ENCODE measurements around the gene TADA2B.

TADA2B gene

DNA sequence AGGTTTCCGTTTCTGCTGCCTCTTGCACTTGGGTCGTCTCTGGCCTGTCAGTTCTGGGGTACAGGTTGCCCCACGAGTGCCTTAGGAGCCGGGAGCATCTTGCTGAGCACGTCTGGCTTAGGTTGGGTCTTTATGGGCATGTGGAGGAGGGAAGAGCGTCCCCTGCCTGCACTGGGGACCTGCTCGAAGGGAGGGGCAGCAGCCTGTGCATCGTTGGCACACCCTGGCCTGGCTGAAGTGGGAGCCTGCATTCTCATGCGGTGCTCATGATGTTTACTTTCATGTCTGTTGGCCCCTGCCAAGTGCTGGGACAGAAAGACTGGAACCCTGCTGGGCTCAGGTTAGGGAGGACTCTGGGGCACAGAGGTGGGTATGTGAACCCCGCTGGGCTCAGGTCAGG, 23.8 kb upstream of the TADA2B start:
- FAIRE-seq, result no peak

DNA sequence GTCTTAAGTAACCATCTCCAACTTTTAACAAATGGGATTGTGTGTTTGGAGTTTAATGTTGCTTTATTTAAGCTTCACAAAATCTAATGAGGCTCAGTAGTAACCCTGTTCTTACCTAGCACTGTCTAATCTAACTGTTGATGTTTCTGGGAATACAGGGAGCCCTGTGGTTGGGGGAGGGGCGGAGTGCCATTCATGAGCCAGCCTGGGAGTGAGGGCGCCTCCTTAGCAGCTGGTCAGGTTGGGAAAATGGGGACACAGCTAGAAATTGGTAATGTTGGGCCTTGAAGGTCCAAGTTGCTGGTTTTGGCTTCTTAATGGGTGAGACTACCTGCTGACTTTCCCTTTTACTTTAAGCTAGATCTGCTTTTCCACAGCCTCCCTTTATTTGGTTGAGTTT, 22.9 kb upstream of the TADA2B start:
- no peak for FAIRE-seq

DNA sequence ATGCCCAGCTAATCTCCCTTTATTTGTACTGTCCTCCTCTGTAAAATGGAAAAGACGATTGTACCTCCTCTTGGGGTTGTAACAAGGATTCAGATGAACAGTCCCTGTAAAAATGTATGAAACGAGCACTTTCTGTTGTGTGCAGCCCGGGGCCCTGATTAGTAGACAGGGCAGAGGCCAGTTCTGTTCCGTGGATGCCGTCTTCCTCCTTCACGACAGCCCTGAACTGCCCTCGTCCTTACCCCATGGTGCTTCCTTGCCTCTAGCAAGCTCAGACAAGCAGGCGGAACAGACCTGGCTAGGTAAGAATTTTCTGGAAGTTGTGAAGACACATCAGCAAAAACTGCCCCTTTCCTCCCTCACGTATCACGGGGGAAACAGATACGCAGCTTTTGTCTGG, 22.3 kb upstream of the TADA2B start:
- FAIRE-seq, result no peak

DNA sequence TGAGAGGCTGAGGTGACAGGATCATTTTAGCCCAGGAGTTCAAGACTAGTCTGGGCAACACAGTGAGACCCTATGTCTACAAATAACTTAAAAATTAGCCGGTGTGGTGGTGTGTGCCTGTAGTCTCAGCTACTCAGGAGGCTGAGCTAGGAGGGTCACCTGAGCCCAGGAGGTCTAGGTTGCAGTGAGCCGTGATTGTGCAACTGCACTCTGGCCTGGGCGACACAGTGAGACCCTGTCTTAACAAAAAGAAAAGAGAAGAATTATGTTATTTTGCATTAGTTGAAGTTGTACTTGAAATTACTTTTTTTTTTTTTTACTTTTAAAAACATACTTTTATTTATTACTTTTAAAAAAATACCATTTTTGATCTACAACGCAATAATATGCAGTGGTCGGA, 21.8 kb upstream of the TADA2B start:
- FAIRE-seq, result no peak

DNA sequence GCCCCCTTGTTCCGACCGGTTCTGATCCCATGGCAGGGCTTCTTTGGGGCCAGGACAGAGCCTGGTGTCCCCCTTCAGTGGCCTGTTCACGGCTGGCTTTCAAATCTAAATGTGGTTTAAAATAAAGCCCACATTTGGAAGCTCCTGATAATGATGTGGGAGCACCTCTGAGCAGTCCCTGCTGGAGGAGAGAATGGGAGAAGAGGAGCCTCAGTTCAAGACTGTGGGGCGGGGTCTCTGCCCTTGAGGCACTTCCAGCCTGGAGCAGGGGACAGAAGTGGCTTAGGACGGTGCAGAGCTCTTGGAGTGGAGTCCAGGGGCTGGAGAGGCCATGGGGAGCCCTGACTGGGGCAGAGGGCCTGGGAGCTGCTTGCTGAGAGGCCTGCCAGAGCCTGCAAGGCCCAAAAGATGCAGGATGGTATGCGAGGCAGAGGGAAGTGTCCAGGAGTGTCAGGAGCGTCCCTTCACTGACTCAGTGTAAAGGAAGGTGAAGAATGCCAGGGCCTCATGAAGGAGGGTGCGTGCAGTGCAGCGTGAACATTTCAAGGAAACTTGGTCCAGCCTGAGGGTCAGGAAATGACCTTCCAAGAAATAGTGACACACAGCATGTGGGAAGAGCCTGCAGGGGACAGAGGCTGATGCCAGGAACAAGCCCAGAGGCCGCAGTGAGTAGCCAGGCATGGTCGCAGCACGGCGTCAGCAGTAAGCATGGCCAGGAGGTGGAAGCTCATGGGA, 21.1 kb upstream of the TADA2B start:
- no peak for FAIRE-seq

DNA sequence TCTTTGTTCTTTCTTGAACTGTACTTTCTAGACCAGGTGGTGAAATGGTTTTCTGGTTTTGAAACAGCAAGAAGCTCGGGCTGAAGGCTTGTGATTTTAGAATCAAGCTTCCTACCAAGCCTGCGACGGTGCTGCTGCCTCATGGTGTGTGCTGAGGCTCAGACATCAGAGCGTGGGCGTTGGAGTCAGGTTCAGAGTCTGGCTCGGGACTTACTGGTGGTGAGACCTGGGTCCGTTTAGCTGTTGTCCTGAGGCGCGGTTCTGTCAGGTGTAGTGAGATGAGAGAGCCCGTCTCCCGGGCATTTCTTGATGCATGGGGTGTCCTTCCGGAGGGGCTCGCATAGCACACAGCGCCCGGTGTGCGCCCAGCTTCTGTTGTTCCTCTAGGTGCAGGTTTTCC, 19.7 kb upstream of the TADA2B start:
- no peak for FAIRE-seq

DNA sequence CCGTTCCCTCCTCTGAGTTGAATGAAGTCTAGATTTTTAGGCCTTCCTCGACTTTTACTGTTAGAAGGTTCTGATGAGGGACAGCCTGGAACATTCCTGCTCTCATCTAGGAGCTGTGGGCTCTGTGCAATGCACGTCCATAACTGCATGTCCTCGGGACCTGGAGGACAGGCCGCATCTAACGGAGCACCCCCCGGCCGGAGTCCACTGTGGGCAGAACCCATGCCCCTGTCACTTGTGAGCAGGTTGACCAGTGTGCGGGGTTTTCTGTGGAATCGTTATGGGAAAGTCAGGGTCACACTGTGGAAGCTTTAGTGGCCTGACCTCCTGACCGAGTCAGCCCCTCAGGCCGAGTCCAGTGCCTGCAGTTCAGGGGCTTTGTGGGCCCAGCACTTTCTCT, 19.3 kb upstream of the TADA2B start:
- FAIRE-seq, result no peak

DNA sequence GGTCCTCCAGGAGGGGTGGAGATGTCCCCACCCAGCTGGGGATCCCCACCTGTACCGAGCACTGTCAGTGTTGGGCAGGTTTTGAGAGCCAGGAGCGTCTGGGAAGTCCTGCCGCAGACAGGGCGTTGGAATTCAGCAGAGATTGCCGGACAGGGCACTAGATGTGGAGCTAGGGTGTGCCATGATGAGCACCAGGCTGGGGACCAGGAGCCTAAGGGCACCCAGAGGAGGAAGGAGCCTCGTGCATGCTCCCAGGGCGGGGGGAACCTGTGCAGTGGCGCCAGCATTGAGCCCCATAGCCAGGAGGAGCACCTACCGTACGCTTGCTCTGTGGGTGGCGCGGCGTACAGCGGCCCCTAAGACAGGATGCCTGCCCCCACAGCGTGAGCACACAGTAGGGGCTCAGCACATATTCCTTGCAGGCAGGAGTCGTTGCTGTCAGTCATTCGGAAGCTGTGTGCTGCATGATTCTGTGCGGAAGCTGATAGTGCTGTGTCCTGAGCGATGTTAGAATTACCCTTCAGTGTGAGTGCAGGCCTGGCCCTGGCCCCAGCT, 18.8 kb upstream of the TADA2B start:
- no peak for FAIRE-seq

DNA sequence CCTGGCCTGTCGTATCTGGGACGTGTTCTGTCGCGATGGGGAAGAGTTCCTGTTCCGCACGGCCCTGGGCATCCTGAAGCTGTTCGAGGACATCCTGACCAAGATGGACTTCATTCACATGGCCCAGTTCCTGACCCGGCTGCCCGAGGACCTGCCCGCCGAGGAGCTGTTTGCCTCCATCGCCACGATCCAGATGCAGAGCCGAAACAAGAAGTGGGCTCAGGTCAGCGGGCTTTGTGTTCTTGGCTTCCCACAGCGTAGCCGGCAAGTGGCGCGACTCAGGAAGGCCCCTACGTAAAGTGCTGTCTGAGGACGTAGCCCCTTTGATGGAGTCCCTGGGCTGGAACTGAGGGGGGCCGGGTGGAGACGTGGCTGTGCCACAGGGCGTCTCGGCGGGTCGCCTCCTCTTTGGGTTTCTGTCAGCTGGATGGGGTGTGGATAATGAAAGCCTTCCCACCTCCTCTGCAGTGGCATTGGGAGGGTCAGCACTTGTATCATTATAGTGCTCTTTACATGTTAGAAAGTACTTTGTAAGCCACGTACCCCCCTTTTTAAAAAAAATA, 18.1 kb upstream of the TADA2B start:
- FAIRE-seq, result no peak

DNA sequence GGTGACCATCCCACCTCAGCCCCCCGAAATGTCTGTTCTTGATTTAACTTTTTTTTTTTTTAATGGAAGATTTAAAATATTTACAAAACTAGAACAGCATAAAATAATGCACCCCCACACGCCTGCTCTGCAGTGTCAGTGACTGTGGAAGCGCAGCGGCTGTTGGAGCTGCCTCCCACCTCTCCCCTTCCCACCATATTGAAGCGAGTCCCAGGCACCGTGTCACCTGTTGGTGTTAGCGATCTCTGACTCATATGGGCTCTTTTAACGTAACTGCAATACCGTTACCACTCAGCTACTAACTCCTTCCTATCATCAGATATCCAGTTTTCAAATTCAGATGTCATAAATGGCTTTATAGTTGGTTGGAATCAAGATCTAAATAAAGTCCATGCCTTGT, 17.1 kb upstream of the TADA2B start:
- FAIRE-seq, result no peak

DNA sequence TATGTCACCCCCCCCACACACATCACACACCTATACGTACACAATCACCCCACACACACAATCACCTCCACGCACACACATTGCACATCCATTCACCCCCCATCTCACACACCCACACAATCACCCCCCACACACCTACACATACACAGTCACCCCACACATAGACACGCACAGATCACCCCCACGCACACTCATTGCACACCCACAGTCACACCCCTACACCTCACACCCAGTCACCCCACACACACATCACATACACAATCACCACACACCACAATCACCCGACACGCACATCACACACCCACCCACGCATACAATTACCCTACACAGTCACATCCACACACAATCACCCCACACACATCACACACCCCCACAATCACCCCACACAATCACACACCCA, 15.9 kb upstream of the TADA2B start:
- no peak for FAIRE-seq

DNA sequence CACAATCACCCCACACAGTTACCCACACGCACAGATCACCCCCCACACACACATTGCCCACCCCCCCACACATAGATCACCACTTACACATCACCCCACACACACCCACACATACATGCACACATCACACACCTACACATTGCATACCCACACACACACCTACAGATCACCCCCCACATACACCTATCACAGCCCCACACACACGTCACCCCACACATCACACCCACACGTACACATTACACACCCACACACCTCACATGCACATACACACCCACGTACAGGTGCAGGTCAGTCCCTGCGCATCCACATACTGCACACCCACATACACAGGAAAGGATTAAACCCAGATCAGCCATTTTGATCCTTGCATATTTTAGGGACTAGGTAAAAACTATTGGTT, 15.3 kb upstream of the TADA2B start:
- FAIRE-seq, result no peak

DNA sequence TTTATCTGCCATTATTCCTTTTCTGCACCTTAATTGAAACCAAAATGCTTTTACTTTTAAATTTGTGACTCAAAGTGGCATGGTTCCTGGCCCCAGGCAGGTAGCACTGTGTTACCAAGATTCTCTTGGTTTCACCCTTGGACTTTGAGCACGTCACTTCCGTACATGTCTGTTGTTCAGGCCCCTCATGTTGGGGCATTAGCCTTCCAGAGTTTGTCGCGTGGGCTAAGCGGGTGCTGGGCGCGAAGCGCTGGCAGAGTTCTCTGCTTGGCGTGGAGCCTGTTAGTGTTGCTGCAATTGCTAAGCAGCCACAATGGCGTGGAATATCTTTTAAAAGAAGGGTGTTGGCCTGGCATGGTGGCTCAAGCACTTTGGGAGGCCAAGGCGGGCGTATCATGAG, 14.0 kb upstream of the TADA2B start:
- FAIRE-seq, result no peak

DNA sequence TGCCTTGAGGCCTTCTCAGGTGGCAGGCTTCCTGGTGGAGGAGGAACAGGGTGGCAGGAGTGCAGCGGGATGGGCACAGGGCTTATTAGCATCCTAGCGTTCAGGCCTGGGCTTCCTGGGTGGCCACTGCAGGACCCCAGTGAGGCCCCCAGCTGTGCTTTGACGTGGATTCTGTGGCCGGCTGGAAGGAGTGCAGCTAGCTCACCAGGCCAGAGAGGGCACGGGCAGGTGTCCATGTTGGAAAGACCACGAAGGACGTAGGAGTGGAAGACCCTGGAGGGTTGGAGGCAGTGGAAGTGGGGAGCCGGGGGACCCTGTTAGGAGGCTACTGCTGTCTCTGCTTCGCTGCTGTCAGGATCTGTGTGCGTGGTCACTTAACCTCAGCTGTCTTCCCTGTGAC, 13.3 kb upstream of the TADA2B start:
- FAIRE-seq, result no peak

DNA sequence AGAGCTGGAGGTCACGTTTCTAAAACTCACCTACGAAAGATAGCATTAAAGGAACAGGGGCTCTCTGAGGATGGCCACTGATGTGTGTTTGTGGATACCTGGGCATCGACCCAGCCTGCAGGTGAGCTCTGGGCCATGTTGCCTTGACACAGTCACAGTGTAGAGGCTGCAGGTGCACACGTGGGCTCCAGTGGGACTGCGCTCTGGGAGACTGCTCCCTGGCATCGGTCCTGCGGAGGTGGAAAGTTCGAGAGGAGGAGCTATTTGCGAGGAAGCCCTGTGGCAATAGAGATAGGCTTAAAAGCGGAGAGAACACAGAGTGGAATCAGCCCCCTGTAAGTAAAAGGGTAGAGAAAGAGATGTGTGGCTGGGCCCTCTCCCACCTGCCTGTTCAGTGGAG, 12.3 kb upstream of the TADA2B start:
- FAIRE-seq, result no peak

DNA sequence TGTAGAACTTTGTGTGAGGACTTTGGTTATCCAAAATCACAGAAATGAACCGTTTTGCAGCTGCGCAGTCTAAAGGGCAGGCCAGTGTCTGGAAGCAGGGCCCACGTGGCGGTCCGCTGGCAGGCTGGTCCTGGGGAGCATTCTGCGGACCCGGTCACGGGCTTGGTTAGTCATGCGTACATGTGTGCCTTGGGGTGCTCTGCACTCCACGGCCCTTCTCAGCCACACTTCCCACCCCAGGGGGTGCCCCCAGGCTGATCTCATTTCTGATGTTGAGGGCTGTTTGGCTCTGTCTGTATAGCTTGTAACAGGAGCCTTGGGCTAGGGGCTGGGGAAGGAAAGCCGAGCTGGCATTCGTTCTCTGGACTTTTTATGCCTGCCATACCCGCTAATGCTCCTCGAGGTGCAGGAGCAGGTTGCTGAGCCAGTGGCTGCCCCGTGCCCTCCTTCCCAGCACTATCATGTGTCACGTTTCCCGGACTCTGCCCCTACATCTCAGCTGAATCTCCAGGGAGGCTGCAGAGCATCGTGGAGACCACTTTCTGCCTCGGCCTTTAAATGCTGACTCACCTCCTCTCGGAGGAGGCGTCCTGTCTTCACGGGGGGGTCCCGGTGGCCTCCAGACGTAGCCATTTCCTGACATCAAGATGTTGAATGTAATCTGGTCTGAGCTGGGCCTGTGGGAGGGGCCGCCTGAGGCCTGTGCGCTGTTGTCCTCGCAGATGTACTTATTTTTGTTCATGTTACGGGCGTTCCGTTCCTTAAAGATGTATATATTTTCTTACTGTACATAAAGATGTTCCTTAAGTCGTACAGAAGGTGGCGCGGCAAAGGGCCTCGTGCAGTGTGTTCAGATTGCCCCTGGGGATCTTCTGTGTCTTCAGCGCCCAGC, 11.4 kb upstream of the TADA2B start:
- no peak for FAIRE-seq

DNA sequence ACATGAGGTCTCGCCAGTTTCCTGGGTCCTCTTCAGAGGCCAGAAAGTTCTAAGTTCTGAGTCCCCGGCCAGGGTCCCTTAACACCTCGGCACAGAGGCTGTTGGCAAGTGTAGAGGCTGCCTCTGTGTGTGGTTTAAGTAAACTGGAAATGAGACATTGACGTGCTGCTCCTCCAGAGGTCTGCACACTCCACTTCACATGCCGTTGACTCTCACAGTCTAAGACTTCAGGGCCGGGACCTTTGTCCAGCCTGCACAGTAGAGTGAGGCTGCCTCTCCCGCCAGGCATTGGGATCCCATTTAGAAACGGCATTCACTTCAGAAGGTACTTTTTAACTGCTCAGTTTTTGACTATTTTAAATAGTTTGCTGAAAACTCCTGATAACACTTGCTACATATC, 10.6 kb upstream of the TADA2B start:
- no peak for FAIRE-seq

DNA sequence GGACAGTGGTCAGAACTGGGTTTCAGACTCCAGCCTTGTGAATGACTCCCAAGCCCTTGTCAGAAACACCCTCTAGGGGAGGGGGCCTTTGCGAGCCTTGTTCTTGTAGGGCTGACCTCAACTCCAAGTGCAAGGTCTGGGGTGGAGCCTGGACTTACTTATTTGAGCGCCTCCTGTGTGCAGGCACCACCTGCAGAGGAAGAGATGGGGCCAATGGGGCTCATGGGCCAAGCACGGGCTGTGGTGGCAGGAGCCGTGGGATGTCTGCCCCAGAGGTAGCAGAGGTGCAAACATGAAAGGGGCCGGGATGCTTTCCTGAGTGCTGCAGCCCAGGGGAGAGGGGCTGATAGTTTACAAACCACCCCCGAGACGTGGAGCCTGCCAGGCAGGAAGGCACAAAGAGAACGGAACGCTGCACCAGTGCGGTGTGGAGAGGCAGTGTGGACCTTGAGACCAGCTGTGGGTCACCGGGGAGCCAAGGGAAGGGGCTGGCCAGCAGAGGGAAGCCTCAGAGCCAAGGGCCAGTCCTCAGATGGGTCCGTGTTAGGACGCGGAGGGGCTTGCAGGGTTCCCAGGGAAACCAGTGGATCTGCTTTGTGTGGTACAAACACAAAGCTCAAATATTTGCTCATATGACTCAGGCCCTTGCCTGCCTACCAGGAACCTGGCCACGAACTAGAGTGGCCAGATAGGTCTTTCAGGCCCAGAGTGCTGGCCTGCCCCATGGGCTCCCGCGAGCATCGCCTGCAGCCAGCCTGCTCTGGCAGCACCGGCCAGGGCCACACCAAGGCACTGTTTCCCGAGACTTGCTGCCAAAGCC, 8.7 kb upstream of the TADA2B start:
- FAIRE-seq, result no peak

DNA sequence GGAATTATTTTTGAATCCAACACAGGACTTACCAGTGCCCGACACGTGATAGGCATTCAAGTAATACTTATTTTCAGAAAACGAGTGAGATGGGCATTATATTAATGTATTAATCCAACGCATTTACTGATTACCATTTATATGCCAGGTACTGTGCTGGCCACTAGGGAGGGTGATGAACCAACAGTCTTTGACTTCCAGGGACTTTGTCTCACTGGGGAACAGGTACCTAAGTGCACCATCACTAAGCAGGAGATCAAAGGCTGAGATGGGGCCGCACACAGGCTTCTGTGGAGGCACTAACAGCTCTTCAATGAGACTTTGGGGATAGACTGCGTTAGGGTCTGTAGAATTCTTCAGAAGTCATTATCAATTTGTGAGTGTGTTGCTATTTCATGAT, 5.7 kb upstream of the TADA2B start:
- FAIRE-seq, result no peak

DNA sequence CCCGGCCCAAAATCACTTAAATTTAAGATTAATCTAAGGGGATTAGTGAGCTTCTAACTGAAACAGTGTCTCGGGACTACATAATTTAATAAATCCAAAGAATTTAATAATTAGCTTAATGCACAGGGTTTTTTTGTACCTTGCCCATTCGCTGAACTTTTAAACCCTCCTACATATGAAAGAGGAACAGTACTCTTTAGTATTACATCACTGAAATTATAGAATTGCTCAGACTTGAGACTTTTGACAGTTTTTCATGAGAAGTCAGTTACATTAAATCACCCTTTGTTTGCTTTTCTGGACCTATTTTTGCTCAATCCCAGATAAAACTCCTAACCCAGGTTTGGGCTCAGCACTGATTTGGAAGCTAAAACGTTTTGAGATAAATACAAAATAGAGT, 2.4 kb upstream of the TADA2B start:
- FAIRE-seq, result no peak

DNA sequence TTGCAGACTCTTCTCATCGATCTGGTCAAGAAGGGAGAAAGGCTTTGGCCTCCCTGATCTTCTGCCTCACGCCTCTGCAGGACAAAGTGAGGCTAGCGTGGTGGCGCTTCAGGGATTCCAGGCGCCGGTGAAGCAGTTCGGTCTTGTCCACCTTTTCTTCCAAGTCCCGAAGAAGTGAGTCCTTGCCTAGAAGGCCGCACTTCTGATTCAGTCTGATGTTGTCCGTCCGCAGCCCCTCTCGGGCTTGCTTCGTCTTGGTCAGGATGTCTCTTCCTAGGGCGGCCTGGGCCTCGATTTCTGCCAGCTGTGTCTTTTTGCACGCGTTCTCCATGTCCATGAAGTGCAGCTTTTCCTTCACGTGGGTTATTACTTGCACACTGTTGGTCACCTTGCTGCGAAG, 1.9 kb upstream of the TADA2B start:
- no peak for FAIRE-seq

DNA sequence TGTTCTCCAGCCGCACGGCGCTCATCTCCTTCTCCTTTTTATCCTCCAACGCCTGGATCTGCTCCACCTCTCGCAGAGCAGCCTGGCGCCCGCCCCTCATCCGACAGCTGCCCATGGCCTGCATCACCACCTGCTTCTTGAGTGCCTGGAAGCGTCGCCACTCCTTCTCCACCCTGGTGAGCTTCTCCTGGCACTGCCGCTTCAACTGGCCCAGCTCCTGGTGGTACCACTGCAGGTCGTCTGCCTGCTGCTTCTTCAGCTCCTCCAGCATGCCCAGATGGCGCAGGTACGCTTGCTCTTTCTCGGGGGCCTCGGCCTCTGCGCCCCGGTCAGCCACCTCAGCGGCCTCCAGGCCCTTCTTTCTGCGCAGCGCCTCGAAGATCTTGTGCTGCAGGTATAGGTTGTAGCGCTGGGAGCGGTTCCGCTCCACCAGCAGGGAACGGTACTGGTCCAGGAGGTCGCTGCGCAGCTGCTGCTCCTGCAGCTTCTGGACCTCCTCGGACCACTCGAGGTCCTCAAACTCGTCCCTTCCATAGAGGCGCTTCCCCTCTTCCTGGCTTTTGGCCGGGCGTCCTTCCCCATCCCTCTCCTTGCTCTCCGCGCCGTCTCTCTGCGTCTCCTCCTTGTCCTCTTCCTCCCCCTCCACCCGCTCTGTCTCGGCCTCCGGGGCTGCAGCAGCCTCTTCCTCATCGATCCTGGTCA, 1.2 kb upstream of the TADA2B start:
- no peak for FAIRE-seq

Measured in G401.6 (cell line).